ENCODE data around the gene FAM110C. TPM values are rescaled to one million over a fixed set of nuclear protein-coding genes. Genes with fewer than 3 reads are reported as not detected.
A peak's percentile ranks its signal among the peaks of the same experiment; 100 is the strongest.
"Not testable (repeated sequence)": the region's sequence is repeated elsewhere in the genome, so short reads cannot be mapped to it uniquely, and the experiment has no call there.

Gene FAM110C
- total RNA-seq, 1 experiment from 2014 or later, result 0.02 TPM

GRCh38 chr2:44748-45341 is 1.5 kb downstream of the FAM110C start:
- no peak for DNase-seq (ENCODE audit: low read depth)

DNA sequence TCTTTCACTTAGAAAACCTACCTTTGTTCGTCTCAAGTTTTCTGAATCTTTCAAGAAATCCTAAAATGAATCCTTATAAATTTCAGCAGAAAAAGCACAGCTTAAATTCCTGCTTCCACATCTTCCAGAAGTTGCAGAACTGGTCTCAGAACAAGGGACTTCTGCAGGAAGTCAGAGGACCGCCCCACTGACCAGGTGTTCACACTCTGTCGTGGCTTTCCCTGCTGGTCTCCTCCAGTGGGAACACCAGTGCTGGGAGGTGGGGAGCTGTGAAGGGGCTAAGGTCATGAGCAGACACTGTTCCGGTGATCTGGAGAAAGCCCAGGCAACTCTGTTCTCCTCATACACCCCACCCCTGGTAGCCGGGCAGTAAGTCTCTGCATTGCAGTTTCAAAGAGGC is 3.5 kb downstream of the FAM110C start:
- DNase-seq (ENCODE audit: low read depth), result no peak

DNA sequence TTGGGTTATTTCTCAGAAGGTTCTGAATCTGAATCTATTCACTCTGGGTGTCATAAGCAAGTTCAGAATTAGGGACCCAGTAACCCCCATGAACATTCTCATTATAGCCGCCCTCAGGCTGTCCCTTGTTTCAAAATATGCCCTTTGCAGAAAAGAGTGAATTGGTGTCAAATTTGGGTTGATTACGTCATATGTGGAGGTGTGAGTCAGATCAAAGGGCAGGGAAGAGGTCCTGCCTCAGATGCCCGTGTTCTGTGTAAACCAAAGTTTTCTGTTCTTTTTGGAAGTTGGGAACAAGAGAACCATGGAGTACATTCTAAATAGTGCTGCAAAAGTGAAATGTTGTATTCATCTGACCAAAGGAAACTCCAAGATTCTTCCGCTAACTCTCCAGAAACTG is 5.8 kb downstream of the FAM110C start:
- no peak for DNase-seq (ENCODE audit: low read depth)

DNA sequence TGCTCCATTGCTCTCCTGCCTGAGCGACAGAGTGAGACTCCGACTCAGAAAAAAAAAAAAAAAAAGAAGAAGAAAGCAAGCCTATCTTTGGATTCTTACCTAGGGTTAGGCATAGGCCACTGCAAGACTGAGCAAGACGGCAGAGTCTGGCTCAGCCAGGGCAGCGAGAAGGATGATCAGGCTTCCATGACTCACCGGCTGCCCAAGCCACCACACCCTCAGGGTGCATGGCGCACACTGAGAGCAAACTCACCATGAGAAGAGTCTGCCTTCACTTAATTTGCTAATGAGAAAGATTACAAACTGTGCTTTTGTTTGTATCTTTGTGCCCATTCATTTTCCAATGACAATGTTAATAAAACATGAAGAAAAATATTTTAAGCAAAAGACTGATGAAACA is 8.2 kb downstream of the FAM110C start:
- DNase-seq (ENCODE audit: low read depth), result peak; percentile 77

DNA sequence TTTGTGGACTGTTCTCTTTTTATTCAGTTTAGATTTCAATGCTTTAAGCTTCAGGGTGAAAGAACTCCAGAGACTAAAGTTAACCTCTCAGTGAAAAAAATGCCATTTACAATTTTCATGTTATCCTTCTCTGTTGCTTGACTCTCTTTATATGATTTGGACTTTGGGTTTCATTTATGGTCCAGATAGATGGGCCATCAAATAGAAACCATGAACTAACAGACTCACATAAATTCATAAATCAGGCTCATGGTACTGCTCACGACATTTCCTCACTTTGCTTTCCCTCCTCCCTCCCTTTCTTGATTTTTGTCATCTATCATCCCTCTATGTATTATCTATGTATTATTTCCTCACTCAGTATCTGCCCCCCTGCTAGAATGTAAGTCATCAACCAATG is 10.0 kb downstream of the FAM110C start:
- no peak for DNase-seq (ENCODE audit: low read depth)

- DNase-seq (ENCODE audit: low read depth), result no peak
Measured at GRCh38 chr2:35852-36251, 10.5 kb downstream of the FAM110C start.

GRCh38 chr2:33620-34019 is 12.7 kb downstream of the FAM110C start:
- DNase-seq (ENCODE audit: low read depth), result peak; percentile 69

DNA sequence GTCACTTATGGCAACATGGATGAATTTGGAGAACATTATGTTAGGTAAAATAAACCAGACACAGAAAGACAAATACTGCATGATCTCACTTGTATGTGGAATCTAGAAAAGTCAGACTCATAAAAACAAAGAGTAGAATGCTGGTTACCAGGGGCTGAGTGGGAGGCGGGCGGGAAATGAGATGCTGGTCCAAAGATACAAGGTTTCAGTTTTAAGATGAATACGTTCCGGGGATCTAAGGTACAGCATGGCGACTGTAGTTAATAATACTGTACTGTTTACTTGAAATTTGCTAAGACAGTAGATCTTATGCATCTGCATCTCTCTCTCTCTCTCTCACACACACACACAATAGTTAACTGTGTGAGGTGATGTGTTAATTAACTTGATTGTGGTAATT is 14.2 kb downstream of the FAM110C start:
- DNase-seq (ENCODE audit: low read depth), result no peak

- no peak for DNase-seq (ENCODE audit: low read depth)
Measured at GRCh38 chr2:29253-29652, 17.1 kb downstream of the FAM110C start.

DNA sequence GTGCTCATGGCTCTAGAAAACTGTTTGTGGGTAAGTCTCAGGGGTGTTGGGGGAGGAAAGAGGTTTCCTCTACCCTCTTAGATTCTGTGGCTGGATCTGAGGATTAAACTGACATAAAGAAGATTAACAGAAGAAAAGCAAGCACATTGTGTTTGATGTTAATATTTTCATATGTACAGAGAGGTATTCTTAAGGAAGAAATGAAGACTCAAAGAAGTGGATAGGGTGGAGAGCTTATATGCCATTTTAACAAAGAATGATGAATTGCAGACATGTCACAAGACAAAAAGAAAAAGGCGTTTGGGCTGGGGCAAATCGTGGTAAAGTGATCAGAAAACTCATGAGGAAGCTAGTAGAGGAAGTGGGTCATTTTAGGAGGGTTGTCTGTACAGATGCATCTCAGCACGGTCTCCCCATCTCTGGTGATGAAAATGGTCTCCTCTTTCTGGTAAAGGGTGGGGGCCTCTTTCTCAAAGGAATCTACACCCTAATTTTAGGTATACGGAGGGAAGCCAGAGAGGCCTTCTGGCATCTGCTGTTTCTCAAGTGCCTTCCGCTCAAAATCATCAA is 17.8 kb downstream of the FAM110C start:
- DNase-seq (ENCODE audit: low read depth), result no peak

- DNase-seq (ENCODE audit: low read depth), result no peak
Measured at GRCh38 chr2:26891-27290, 19.4 kb downstream of the FAM110C start.

DNA sequence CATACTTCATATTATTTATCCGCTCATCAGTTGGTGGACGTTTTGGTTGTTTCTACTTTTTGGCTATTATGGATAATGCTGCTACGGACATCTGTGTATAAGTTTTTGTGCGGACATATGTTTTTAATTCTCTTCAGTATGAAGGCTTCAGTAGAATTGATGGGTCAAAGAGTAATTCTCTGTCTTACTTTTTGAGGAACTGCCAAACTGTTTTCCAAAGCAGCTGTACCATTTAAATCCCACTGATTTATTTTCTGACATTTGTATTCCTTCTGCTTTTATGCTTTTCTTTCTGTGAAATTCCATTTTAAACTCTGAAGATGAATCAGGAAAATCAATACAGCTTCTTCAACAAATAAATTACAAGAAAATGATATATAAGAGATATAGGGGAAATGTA is 20.8 kb downstream of the FAM110C start:
- DNase-seq (ENCODE audit: low read depth), result no peak

DNA sequence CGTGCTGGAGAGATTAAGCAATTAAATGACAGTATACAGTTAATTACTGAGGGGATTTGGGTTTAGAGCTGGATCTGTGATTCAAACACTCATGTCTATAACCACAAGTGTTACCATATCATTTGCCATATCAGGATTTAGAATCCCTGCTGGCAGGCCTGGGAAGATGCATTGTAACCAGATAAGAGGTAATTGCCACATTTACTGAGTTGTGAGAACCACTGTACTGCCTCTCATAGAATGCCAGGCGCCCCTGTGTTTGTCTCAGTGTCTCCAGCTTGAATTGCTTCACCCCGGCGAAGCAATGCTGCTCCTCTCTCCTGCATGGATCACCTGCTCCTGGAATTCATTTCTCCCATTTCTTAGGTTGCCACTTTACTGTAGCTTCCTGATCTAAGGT is 21.7 kb downstream of the FAM110C start:
- DNase-seq (ENCODE audit: low read depth), result not testable (repeated sequence)

- DNase-seq (ENCODE audit: low read depth), result no peak
Measured at GRCh38 chr2:24107-24506, 22.2 kb downstream of the FAM110C start.

GRCh38 chr2:23283-23682 is 23.0 kb downstream of the FAM110C start:
- no peak for DNase-seq (ENCODE audit: low read depth)

DNA sequence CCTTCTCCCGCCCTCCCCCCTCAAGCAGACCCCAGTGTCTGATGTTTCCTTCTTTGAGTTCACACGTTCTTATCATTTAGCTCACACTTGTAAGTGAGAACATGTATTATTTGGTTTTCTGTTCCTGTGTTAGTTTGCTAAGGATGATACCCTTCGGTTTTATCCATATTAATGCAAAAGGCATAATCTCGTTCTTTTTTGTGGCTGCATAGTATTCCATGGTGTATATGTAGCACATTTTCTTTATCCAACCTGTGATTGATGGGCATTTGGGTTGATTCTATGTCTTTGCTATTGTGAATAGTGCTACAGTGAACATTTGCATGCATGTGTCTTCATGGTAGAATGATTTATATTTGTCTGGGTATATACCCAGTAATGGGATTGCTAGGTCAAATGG is 24.1 kb downstream of the FAM110C start:
- not testable (repeated sequence) for DNase-seq (ENCODE audit: low read depth)

DNA sequence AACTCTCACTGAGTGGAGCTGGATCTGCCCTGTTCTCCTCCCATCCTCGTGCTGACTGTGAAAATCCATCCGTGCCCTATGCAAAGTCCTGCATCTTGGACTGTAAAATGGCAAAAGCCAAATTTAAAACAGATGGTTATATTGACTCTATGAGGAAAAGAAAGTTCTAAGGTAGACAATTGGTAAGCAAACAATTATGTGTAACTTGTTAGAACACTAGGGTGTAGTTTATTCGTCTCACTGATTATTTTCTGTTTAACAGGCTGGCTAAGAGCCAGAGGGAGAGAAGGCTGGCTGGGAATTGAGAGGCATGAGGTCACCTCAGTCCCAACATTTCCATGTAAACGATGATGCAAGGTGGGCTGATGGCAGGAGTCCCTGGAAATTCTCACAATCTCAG is 26.0 kb downstream of the FAM110C start:
- DNase-seq (ENCODE audit: low read depth), result not testable (repeated sequence)

DNA sequence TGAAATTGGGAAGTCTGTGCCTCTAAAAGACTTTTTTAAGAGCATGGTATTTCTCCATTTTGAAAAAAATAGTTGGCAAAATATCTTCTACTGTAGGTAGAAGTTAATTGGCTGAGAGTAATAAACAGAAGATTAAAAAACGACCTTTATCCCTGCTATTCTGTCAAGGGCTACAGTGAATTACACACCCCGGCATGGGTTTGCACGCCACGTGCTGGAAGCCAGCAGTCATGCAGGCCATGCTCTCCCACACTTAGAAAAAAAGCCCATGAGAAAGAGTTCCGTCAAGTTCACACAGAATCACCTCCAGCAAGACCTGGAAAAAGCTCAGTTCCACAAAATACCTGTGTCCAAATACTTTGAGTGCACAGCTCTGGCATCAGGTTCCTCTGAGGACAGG is 26.8 kb downstream of the FAM110C start:
- no peak for DNase-seq (ENCODE audit: low read depth)

DNA sequence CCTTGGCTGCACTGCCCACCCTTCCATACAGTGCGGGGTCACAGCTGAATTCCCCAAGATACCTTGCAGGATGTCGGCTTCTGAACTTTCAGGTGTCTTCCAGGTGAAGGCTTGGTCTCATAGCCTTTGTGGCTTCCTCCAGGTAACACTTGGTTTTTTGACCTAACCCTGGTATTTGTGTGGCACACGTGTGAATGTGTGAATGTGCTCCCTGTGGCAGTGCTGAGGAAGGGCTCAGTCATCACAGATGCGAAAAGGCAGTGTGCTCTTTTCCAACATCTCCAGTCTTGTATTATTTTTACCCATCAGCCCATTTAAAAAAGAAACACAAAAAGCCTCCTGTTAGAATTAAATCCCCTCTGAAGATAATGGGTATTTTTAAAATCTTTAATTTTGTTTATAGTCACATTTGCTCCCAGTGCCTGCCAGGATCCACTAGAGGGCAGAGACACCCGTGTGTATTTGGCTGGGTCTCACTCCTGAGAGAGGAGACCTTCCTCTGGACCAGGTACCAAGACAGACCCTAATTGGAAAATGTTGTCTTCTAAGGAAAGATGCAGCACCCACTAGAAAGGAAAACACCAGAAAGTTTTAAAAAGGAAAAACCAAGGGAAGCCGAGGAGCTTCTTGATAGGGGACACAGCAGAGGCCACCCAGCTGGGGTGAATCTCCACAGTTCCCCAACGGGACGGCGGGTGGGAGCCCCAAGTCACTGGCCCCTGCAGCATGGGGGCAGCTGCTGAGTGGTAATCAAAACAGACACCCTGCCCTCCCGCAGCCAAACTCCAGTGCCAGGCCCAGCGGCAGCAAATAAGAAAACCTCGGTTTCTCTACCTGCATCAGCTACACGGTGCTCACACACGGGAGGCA is 27.7 kb downstream of the FAM110C start:
- no peak for DNase-seq (ENCODE audit: low read depth)

- peak; percentile 51 for DNase-seq (ENCODE audit: low read depth)
Measured at GRCh38 chr2:15916-16315, 30.4 kb downstream of the FAM110C start.

DNA sequence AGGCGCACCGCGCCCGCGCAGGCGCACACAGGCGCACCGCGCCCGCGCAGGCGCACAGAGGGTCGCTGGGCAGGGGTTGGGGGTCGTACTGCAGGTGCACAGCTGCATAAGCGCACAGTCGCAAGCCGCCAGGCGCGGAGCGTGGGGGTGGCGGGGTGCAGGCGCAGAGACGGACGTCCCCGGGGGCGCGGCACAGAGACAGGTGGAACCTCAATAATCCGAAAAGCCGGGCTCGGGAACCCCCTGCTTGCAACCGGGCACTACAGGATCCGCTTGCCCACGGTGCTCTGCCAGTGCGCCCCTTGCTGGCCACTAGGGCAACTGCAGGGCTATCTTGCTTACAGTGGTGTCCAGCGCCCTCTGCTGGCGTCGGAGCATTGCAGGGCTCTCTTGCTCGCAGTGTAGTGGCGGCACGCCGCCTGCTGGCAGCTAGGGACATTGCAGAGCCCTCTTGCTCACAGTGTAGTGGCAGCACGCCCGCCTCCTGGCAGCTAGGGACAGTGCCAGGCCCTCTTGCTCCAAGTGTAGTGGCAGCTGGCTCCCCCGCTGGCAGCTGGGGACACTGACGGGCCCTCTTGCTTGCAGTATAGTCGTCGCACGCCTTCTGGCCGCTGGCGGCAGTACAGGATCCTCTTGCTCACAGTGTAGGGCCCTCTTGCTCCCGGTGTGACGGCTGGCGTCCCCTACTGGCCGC is 34.9 kb downstream of the FAM110C start:
- DNase-seq (ENCODE audit: low read depth), result peak; percentile 61

GRCh38 chr2:10222-10875 is 36.0 kb downstream of the FAM110C start:
- no peak for DNase-seq (ENCODE audit: low read depth)

Measured in HT1080 (cell line).